ENCODE measurements around the gene ERBB2. TPM values are rescaled to one million over a fixed set of nuclear protein-coding genes. Genes with fewer than 3 reads are reported as not detected.
"Not testable (repeated sequence)": the region's sequence is repeated elsewhere in the genome, so short reads cannot be mapped to it uniquely, and the experiment has no call there.

The ERBB2 gene
- total and polyA plus RNA-seq, 2 experiments from 2014 or later: 30.3 to 55.4 TPM

- in situ Hi-C loops (cut with MboI): loop anchor here (10.0 kb wide), 1 partner anchor 133 kb away; the partner anchor contains the start of gene PPP1R1B
- 0 out of 2 replicates have a peak, but pooled peaks cover 12% of the 10 kb centered on the region for H3K27me3 ChIP-seq (replicated peaks; ENCODE audit: insufficient read depth)
- peak; percentile 12 for DNase-seq
- H3K9me2 ChIP-seq (ENCODE audit: insufficient read depth): no peaks in the 10 kb centered on the region
- H3K4me1 ChIP-seq (ENCODE audit: insufficient read depth): peaks cover 7% of the 10 kb centered on the region
- H3K9ac ChIP-seq: no peak overlapping the region
- H3K36me3 ChIP-seq (ENCODE audit: low read depth): no peaks in the 10 kb centered on the region
- H3F3A ChIP-seq (ENCODE audit: insufficient read depth): peaks cover 16% of the 10 kb centered on the region; the same call in 1 of the 2 replicates
- no peaks in the 10 kb centered on the region for H3K79me2 ChIP-seq (ENCODE audit: insufficient read depth)
- H3K4me2 ChIP-seq (ENCODE audit: unreplicated experiment): no peak overlapping the region
- no peaks in the 10 kb centered on the region for H4K20me1 ChIP-seq (ENCODE audit: insufficient read depth)
- TF ChIP-seq EZH2phosphoT487 (IDR thresholded peaks at IDR 0.05; ENCODE audit: insufficient read depth, low read depth): no peak
- no peak for TF ChIP-seq EZH2 (IDR thresholded peaks at IDR 0.05; ENCODE audit: insufficient read depth, poor library complexity, severe bottlenecking)
- no peak overlapping the region for H2AFZ ChIP-seq
- H3K4me3 ChIP-seq: no peak overlapping the region
- H3K27ac ChIP-seq: no peak overlapping the region
- no peaks in the 10 kb centered on the region for H3K9me3 ChIP-seq (ENCODE audit: low read depth)
- WGBS, 2 experiments (ENCODE audit: low coverage in 1 of 2, low lambda C conversion rate in 2 of 2, missing lambda C conversion rate in 2 of 2): 42 to 46% methylated on average over 12 of the region's 12 CpGs
These were observed 58.3 kb downstream of the ERBB2 start for GRCh38 chr17:39757931-39758873.

- TF ChIP-seq EZH2 (IDR thresholded peaks at IDR 0.05; ENCODE audit: insufficient read depth, poor library complexity, severe bottlenecking) (no peak), EZH2phosphoT487 (IDR thresholded peaks at IDR 0.05; ENCODE audit: insufficient read depth, low read depth) (no peak)
- in situ Hi-C loops (cut with MboI): loop anchor here (10.0 kb wide), 1 partner anchor 134 kb away; the partner anchor contains the start of gene PPP1R1B
- H3K36me3 ChIP-seq (ENCODE audit: low read depth): no peaks in the 10 kb centered on the region
- DNase-seq: no peak
- no peak overlapping the region for H3K4me2 ChIP-seq (ENCODE audit: unreplicated experiment)
- 63 to 75% methylated on average over 4 to 5 of the region's 5 CpGs for WGBS, 2 experiments (ENCODE audit: low coverage in 1 of 2, low lambda C conversion rate in 2 of 2, missing lambda C conversion rate in 2 of 2)
- no peak overlapping the region for H3K27ac ChIP-seq
- peaks cover 12% of the 10 kb centered on the region for H3K4me1 ChIP-seq (ENCODE audit: insufficient read depth)
- peaks cover 17% of the 10 kb centered on the region; the same call in 1 of the 2 replicates for H3F3A ChIP-seq (ENCODE audit: insufficient read depth)
- no peaks in the 10 kb centered on the region for H3K9me3 ChIP-seq (ENCODE audit: low read depth)
- no peak overlapping the region for H3K4me3 ChIP-seq
- H3K9me2 ChIP-seq (ENCODE audit: insufficient read depth): no peaks in the 10 kb centered on the region
- 0 out of 2 replicates have a peak, but pooled peaks cover 12% of the 10 kb centered on the region for H3K27me3 ChIP-seq (replicated peaks; ENCODE audit: insufficient read depth)
- no peak overlapping the region for H2AFZ ChIP-seq
- no peak overlapping the region for H3K9ac ChIP-seq
- no peaks in the 10 kb centered on the region for H4K20me1 ChIP-seq (ENCODE audit: insufficient read depth)
- H3K79me2 ChIP-seq (ENCODE audit: insufficient read depth): no peaks in the 10 kb centered on the region
These were observed 59.3 kb downstream of the ERBB2 start for GRCh38 chr17:39759204-39759603.

- Histone ChIP-seq H2AFZ (no peak overlapping the region), H3K4me2 (ENCODE audit: unreplicated experiment) (no peak overlapping the region), H3K4me3 (no peak overlapping the region), H3K27ac (no peak overlapping the region), H3K4me1 (ENCODE audit: insufficient read depth) (peaks cover 12% of the 10 kb centered on the region), H3K9me2 (ENCODE audit: insufficient read depth) (no peaks in the 10 kb centered on the region), H3K36me3 (ENCODE audit: low read depth) (no peaks in the 10 kb centered on the region), H3F3A (ENCODE audit: insufficient read depth) (0 out of 2 replicates have a peak, but pooled peaks cover 9% of the 10 kb centered on the region), H3K9me3 (ENCODE audit: low read depth) (no peaks in the 10 kb centered on the region), H3K27me3 (replicated peaks; ENCODE audit: insufficient read depth) (peaks cover 20% of the 10 kb centered on the region), H3K9ac (no peak overlapping the region), H4K20me1 (ENCODE audit: insufficient read depth) (no peaks in the 10 kb centered on the region), H3K79me2 (ENCODE audit: insufficient read depth) (no peaks in the 10 kb centered on the region)
- peak; percentile 13 for DNase-seq
- TF ChIP-seq EZH2 (IDR thresholded peaks at IDR 0.05; ENCODE audit: insufficient read depth, poor library complexity, severe bottlenecking) (no peak), EZH2phosphoT487 (IDR thresholded peaks at IDR 0.05; ENCODE audit: insufficient read depth, low read depth) (no peak)
- WGBS, 2 experiments (ENCODE audit: low coverage in 1 of 2, low lambda C conversion rate in 2 of 2, missing lambda C conversion rate in 2 of 2): 85 to 91% methylated on average over 10 of the region's 10 CpGs
- in situ Hi-C loops (cut with MboI): no loop called here
These were observed 62.1 kb downstream of the ERBB2 start for GRCh38 chr17:39761861-39762496.

- Histone ChIP-seq H3K4me2 (ENCODE audit: unreplicated experiment) (no peak overlapping the region), H3K9ac (no peak overlapping the region), H3K27me3 (replicated peaks; ENCODE audit: insufficient read depth) (peaks cover 20% of the 10 kb centered on the region), H3F3A (ENCODE audit: insufficient read depth) (0 out of 2 replicates have a peak, but pooled peaks cover 9% of the 10 kb centered on the region), H3K27ac (no peak overlapping the region), H3K9me2 (ENCODE audit: insufficient read depth) (no peaks in the 10 kb centered on the region), H3K4me1 (ENCODE audit: insufficient read depth) (peaks cover 12% of the 10 kb centered on the region), H2AFZ (no peak overlapping the region), H3K79me2 (ENCODE audit: insufficient read depth) (no peaks in the 10 kb centered on the region), H3K9me3 (ENCODE audit: low read depth) (no peaks in the 10 kb centered on the region), H3K4me3 (no peak overlapping the region), H4K20me1 (ENCODE audit: insufficient read depth) (no peaks in the 10 kb centered on the region), H3K36me3 (ENCODE audit: low read depth) (no peaks in the 10 kb centered on the region)
- 7 to 10% methylated on average over 5 of the region's 5 CpGs for WGBS, 2 experiments (ENCODE audit: low coverage in 1 of 2, low lambda C conversion rate in 2 of 2, missing lambda C conversion rate in 2 of 2)
- in situ Hi-C loops (cut with MboI): no loop called here
- peak; percentile 44 for DNase-seq
- TF ChIP-seq EZH2phosphoT487 (IDR thresholded peaks at IDR 0.05; ENCODE audit: insufficient read depth, low read depth): no peak
- TF ChIP-seq EZH2 (IDR thresholded peaks at IDR 0.05; ENCODE audit: insufficient read depth, poor library complexity, severe bottlenecking): no peak
These were observed 63.4 kb downstream of the ERBB2 start for GRCh38 chr17:39763051-39763820.

GRCh38 chr17:39764171-39764570 lies 64.3 kb downstream of the ERBB2 start:
- H3K9ac ChIP-seq; in situ Hi-C loops (cut with MboI); H2AFZ ChIP-seq; H4K20me1 ChIP-seq (ENCODE audit: insufficient read depth); H3K9me3 ChIP-seq (ENCODE audit: low read depth); H3K4me2 ChIP-seq (ENCODE audit: unreplicated experiment); H3K4me3 ChIP-seq; H3K79me2 ChIP-seq (ENCODE audit: insufficient read depth); H3K36me3 ChIP-seq (ENCODE audit: low read depth); H3F3A ChIP-seq (ENCODE audit: insufficient read depth); DNase-seq; H3K27ac ChIP-seq; H3K9me2 ChIP-seq (ENCODE audit: insufficient read depth): not testable (repeated sequence)
- 53 to 71% methylated on average over 3 of the region's 3 CpGs for WGBS, 2 experiments (ENCODE audit: low coverage in 1 of 2, low lambda C conversion rate in 2 of 2, missing lambda C conversion rate in 2 of 2)
- peaks cover 23% of the 10 kb centered on the region for H3K27me3 ChIP-seq (replicated peaks; ENCODE audit: insufficient read depth)
- H3K4me1 ChIP-seq (ENCODE audit: insufficient read depth): peaks cover 12% of the 10 kb centered on the region

Data from GM23248 (cell line).